ENCODE data around the gene MTMR3. TPM values are rescaled to one million over a fixed set of nuclear protein-coding genes. Genes with fewer than 3 reads are reported as not detected.
"Not testable (repeated sequence)": the region's sequence is repeated elsewhere in the genome, so short reads cannot be mapped to it uniquely, and the experiment has no call there.

Gene MTMR3
- polyA plus RNA-seq, 1 experiment: 32.8 TPM

GRCh38 chr22:29967461-29967860 is 84.5 kb downstream of the MTMR3 start:
- no peak overlapping the region for H3K4me3 ChIP-seq (ENCODE audit: low read depth, low read length)
- H3K27me3 ChIP-seq (ENCODE audit: control insufficient read depth, insufficient read depth, low read length): no peaks in the 10 kb centered on the region
- POLR2A ChIA-PET: no interaction called here
- DNase-seq (ENCODE audit: low read depth): no peak
- TF ChIP-seq, protein P1, sequence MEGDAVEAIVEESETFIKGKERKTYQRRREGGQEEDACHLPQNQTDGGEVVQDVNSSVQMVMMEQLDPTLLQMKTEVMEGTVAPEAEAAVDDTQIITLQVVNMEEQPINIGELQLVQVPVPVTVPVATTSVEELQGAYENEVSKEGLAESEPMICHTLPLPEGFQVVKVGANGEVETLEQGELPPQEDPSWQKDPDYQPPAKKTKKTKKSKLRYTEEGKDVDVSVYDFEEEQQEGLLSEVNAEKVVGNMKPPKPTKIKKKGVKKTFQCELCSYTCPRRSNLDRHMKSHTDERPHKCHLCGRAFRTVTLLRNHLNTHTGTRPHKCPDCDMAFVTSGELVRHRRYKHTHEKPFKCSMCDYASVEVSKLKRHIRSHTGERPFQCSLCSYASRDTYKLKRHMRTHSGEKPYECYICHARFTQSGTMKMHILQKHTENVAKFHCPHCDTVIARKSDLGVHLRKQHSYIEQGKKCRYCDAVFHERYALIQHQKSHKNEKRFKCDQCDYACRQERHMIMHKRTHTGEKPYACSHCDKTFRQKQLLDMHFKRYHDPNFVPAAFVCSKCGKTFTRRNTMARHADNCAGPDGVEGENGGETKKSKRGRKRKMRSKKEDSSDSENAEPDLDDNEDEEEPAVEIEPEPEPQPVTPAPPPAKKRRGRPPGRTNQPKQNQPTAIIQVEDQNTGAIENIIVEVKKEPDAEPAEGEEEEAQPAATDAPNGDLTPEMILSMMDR (IDR thresholded peaks at IDR 0.05; ENCODE audit: insufficient read depth, low read depth, low read length): no peak
- H3K36me3 ChIP-seq (ENCODE audit: control insufficient read depth, insufficient read depth, low read length): peaks cover under 1% of the 10 kb centered on the region; the same call in 1 of the 2 replicates
- CTCF ChIA-PET: interaction anchor here (0.7 kb wide), 1 partner anchor 267 kb away, joined by 3 read pairs; no protein-coding TSS in a partner anchor

DNA sequence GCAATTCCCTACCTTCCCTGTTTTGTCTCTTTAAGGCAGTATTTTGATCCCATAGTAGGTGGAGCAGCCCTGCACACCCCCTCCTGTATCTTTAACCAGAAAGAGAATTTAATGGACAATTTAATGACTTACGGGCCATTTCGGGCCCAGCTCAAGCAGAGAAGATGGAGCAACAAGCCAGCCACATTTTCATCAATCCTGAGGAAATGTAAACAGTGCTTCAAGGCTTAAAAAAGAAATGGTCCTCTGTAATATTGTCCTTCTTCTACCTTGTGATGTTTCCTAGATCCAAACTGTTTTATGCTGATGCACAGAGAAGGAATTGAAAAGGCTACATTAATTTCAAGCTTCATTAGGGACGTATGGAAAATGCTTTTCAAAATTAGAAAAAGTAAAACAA is 88.6 kb downstream of the MTMR3 start:
- Histone ChIP-seq H3K27me3 (ENCODE audit: control insufficient read depth, insufficient read depth, low read length) (no peaks in the 10 kb centered on the region), H3K36me3 (ENCODE audit: control insufficient read depth, insufficient read depth, low read length) (no peaks in the 10 kb centered on the region), H3K4me3 (ENCODE audit: low read depth, low read length) (no peak overlapping the region)
- ChIA-PET CTCF (no interaction called here), POLR2A (no interaction called here)
- TF ChIP-seq, protein P1 (IDR thresholded peaks at IDR 0.05; ENCODE audit: insufficient read depth, low read depth, low read length): no peak
- no peak for DNase-seq (ENCODE audit: low read depth)

GRCh38 chr22:29972121-29972520 is 89.1 kb downstream of the MTMR3 start:
- ChIA-PET CTCF (no interaction called here), POLR2A (no interaction called here)
- no peaks in the 10 kb centered on the region for H3K36me3 ChIP-seq (ENCODE audit: control insufficient read depth, insufficient read depth, low read length)
- TF ChIP-seq, protein P1 (IDR thresholded peaks at IDR 0.05; ENCODE audit: insufficient read depth, low read depth, low read length): no peak
- H3K4me3 ChIP-seq (ENCODE audit: low read depth, low read length): no peak overlapping the region
- H3K27me3 ChIP-seq (ENCODE audit: control insufficient read depth, insufficient read depth, low read length): no peaks in the 10 kb centered on the region
- no peak for DNase-seq (ENCODE audit: low read depth)

GRCh38 chr22:29973269-29973668 is 90.3 kb downstream of the MTMR3 start:
- CTCF ChIA-PET: no interaction called here
- TF ChIP-seq, protein P1 (IDR thresholded peaks at IDR 0.05; ENCODE audit: insufficient read depth, low read depth, low read length): no peak
- no peaks in the 10 kb centered on the region for H3K27me3 ChIP-seq (ENCODE audit: control insufficient read depth, insufficient read depth, low read length)
- no peak for DNase-seq (ENCODE audit: low read depth)
- POLR2A ChIA-PET: no interaction called here
- no peaks in the 10 kb centered on the region for H3K36me3 ChIP-seq (ENCODE audit: control insufficient read depth, insufficient read depth, low read length)
- no peak overlapping the region for H3K4me3 ChIP-seq (ENCODE audit: low read depth, low read length)

DNA sequence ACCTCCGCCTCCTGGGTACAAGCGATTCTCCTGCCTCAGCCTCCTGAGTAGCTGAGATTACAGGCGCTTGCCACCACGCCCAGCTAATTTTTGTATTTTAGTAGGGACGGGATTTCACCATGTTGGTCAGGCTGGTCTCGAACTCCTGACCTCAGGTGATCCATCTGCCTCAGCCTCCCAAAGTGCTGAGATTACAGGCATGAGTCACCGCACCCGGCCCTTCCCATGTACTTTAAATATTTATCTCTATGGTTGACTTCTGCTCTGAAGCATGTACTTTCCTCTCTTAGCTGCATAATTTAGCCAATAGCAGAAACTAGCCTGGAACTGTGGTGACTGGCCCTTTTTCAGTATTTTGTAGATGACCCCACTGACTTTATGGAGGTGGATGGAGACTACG is 90.7 kb downstream of the MTMR3 start:
- CTCF ChIA-PET; H3K4me3 ChIP-seq (ENCODE audit: low read depth, low read length); POLR2A ChIA-PET: not testable (repeated sequence)

DNA sequence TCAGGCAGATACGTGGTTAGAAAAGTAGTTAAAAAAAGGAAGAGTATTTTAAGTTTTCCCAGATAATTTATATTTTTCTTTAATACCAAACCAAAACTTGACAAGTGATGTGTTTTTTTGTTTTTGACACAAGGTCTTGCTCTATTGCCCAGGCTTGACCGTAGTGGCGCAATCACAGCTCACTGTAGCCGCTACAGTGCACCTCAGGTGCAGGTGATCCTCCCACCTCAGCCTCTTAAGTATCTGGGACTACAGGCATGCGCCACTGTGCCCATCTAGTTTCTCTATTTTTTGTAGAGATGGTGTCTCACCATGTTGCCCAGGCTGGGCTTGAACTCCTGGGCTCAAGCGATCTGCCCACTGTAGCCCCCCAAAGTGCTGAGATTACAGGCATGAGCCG is 92.5 kb downstream of the MTMR3 start:
- ChIA-PET POLR2A (no interaction called here), CTCF (no interaction called here)
- no peak for DNase-seq (ENCODE audit: low read depth)
- Histone ChIP-seq H3K4me3 (ENCODE audit: low read depth, low read length) (no peak overlapping the region), H3K27me3 (ENCODE audit: control insufficient read depth, insufficient read depth, low read length) (no peaks in the 10 kb centered on the region), H3K36me3 (ENCODE audit: control insufficient read depth, insufficient read depth, low read length) (peaks cover 2% of the 10 kb centered on the region; the same call in 1 of the 2 replicates)
- TF ChIP-seq, protein P1 (IDR thresholded peaks at IDR 0.05; ENCODE audit: insufficient read depth, low read depth, low read length): no peak

More for the DNA sequence above, 90.7 kb downstream of the MTMR3 start:
- not testable (repeated sequence) for H3K36me3 ChIP-seq (ENCODE audit: control insufficient read depth, insufficient read depth, low read length); DNase-seq (ENCODE audit: low read depth); H3K27me3 ChIP-seq (ENCODE audit: control insufficient read depth, insufficient read depth, low read length)

Measured in BJ (cell line).